Measurements from ENCODE around the gene EML5.

DNA sequence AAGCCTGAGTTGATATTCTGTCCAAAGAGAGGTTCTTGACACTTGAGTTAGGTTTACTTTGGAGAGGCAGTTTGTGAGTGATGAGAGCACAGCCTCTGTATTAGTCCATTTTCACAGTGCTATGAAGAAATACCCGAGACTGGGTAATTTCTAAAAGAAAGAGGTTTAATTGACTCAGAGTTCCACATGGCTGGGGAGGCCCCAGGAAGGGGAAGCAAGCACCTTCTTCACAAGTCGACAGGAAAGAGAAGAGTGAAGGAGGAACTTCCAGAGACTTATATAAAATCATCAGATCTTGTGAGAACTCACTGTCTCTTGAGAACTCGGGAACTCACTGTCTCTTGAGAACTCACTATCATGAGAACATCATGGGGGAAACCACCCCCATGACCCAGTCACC, 224.6 kb downstream of the EML5 start:
- TF ChIP-seq CTCF (IDR thresholded peaks at IDR 0.05; ENCODE audit: poor library complexity) (no peak), EZH2phosphoT487 (IDR thresholded peaks at IDR 0.05; ENCODE audit: low read depth, severe bottlenecking, unreplicated experiment) (no peak)
